MM.1S (cell line): Measurements from ENCODE around the gene WBP1.
"Not testable (repeated sequence)": the region's sequence is repeated elsewhere in the genome, so short reads cannot be mapped to it uniquely, and the experiment has no call there.

Experiments
- CTCF ChIP-seq: fragments of 300-600 bp; sonication (generic); IDR thresholded peaks from 2 replicates; pipeline ENCODE4 v1.5.1; 2016; ENCODE audit warnings: antibody characterized with exemption, low read length, mixed read lengths
- EZH2 ChIP-seq: fragments of 300-600 bp; sonication (generic); optimal IDR thresholded peaks from 2 replicates; pipeline ENCODE3; 2017; ENCODE audit warnings: low read depth, mild to moderate bottlenecking, antibody characterized with exemption, low read length, mixed read lengths
- EZH2phosphoT487 ChIP-seq: fragments of 300-600 bp; sonication (generic); IDR thresholded peaks from 2 replicates; pipeline ENCODE4 v1.6.1; 2018; ENCODE audit warnings: antibody characterized with exemption, low read length

GRCh38 chr2:74470742-74471141 lies 12.5 kb downstream of the WBP1 start:
- not testable (repeated sequence) for TF ChIP-seq CTCF, EZH2, EZH2phosphoT487
